IMR-90 (cell line): ENCODE data around the gene CH25H.
"Not testable (repeated sequence)": the region's sequence is repeated elsewhere in the genome, so short reads cannot be mapped to it uniquely, and the experiment has no call there.

Experiments
- BHLHE40 ChIP-seq: fragments of 150-350 bp; IDR thresholded peaks from 2 replicates; pipeline ENCODE4 v1.6.1; 2016; ENCODE audit warnings: mild to moderate bottlenecking, low read depth, low read length
- ELK1 ChIP-seq: fragments of 150-350 bp; IDR thresholded peaks from 2 replicates; pipeline ENCODE4 v1.6.1; 2016; ENCODE audit warnings: low read depth, mild to moderate bottlenecking, low read length, moderate library complexity, borderline replicate concordance
- POLR2A ChIP-seq: IDR thresholded peaks from 2 replicates; pipeline ENCODE4 v1.6.1; 2012; ENCODE audit warnings: mild to moderate bottlenecking, low read depth, low read length
- RAD21 ChIP-seq: IDR thresholded peaks from 2 replicates; pipeline ENCODE4 v1.6.1; 2012; ENCODE audit warnings: low read length, improper control_type of control experiment

- not testable (repeated sequence) for TF ChIP-seq ELK1, POLR2A, BHLHE40, RAD21
Observed at GRCh38 chr10:89168354-89168900, 38.7 kb downstream of the CH25H start.
